Astrocyte of the spinal cord (primary cell): ENCODE data around the gene RNF40.
A peak's percentile ranks its signal among the peaks of the same experiment; 100 is the strongest.

Experiments
- DNase-seq: peaks from one replicate; pipeline ENCODE4 v3.0.0; 2011; ENCODE audit warnings: low read depth, low spot score
- H3K4me3 ChIP-seq: 2 replicates; pipeline ENCODE4 v1.5.1; 2011; ENCODE audit warnings: low read depth, mild to moderate bottlenecking, low read length, moderate library complexity
- CTCF ChIP-seq: IDR thresholded peaks from 2 replicates; pipeline ENCODE4 v1.5.1; 2012; ENCODE audit warnings: low read depth, mild to moderate bottlenecking, low read length, inconsistent platforms
- in situ Hi-C: cut with HindIII; loops from 2 replicates; pipeline ENCODE4 v1.10.0; 2017; ENCODE audit warnings: low sequenced_read_pairs

RNF40 gene

DNA sequence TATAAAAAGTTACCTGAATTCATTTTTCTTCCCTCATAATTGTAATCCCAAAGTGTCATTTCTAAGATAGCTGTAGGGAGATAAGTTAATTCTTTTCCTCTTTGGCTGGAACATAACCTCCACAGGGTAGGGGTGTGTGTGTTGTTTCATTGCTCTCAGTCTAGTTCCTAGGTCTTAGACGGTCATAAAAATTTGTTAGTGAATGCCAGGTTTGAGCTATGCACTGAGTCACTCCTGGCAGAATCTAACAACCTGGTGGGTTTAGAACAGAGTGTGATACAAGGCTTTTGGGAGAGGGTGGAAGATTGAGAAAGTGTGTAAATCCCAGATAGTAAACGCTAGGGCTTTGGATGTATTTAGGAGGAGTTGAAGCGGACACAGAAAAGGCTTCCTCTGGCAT is 14.8 kb upstream of the RNF40 start:
- TF ChIP-seq CTCF, result no peak
- peak; percentile 28 for DNase-seq
- no peak overlapping the region for H3K4me3 ChIP-seq
- in situ Hi-C loops, result no loop called here

DNA sequence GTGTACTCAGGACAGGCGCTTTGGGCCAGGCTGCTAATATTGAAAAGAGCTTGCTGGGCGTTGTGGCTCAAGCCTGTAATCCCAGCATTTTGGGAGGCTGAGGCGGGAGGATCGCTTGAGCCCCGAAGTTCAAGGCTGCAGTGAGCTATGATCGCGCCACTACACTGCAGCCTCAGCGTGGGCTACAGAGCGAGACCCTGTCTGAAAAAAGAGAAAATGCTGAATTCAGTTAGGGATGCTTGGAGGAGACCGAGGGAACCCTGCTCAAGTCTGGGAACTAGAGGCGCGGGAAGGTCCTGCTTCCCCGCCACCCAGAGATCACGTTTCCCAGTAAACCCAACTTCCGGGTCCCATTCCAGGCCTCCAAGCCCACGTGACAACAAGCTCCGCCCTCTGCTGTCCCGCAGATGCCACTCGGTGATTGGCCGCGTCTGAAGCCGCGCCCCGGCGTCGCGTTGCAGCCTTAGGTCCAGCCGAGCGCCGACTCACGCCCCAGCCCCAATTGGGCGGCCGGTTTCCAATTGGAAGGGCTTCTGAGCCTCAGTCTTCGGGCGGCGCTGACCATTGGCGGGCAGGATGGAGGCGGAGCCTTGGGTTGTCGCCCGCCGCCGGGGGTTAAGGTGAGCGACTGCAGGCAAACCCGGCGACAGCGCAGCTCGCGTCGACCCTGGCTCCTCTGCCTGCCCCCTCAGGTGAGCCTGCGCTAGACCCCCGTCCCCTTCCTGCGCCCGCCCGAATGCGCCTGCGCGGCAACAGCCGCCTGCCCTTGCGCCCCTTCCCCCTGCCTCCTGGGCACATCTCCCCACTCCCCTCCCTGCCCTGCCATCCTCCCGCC is 14.1 kb upstream of the RNF40 start, which contains the start of gene PHKG2:
TSS of gene PHKG2 (plus strand) at position 627 of the 835 bp plus-strand sequence. CDS start 396 bp downstream, outside the sequence.
- H3K4me3 ChIP-seq, result peak within 1 kb of the TSS; percentile 75
- peak; percentile 99 for DNase-seq
- no peak for TF ChIP-seq CTCF
- in situ Hi-C loops, result no loop called here

DNA sequence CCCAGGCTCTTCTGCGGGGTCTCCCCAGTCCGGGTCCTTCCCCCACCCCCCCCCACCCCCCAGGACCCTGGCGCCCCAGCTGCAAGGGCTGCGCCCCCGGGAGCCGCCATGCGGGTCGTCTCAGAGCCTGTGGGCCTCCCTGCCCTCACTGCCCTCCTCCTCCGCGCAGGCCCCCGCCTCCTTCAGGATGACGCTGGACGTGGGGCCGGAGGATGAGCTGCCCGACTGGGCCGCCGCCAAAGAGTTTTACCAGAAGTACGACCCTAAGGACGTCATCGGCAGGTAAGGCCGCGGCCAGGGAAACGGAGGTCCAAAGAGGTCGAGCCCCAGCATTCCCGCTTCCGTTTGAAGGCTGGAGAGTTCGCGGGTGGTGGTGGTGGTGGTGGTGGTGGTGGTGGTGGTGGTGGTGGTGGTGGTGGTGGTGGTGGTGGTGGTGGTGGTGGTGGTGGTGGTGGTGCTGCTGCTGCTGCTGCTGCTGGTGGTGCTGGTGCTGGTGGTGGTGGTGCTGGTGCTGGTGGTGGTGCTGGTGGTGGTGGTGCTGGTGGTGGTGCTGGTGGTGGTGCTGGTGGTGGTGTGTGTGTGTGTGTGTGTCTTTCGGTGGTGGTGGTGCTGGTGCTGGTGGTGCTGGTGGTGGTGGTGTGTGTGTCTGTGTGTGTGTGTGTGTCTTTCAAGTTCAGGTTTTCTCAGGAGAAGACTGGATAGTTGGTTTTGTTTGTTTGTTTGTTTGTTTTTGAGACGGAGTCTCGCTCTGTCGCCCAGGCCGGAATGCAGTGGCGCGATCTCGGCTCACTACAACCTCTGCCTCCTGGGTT is 13.3 kb upstream of the RNF40 start:
- DNase-seq, result peak; percentile 34
- in situ Hi-C loops, result no loop called here
- H3K4me3 ChIP-seq, result peak overlapping the region; percentile 75
- no peak for TF ChIP-seq CTCF

DNA sequence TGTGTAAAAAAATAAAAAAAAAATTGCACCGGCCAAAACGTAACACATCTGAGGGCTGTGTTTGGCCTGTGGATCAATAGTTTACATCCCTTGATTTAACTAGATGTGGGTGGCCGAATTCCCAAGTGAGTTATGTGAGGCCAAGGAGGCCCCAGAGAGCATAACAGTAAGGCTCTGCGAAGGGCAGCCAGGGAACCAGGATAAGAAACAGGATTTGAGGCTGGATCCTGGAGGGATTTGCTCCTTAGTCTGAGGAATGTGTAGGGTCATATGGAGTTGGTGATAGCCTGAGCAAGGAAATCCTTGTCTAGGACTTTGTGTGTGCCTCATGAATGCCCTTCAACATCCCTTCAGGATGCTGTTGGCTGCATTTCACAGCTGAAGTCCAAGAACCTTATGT is 11.9 kb upstream of the RNF40 start:
- no peak for TF ChIP-seq CTCF
- in situ Hi-C loops, result no loop called here
- DNase-seq, result no peak
- H3K4me3 ChIP-seq, result no peak overlapping the region

GRCh38 chr16:30750876-30751465 is 11.2 kb upstream of the RNF40 start:
- DNase-seq, result no peak
- no peak overlapping the region for H3K4me3 ChIP-seq
- TF ChIP-seq CTCF, result no peak
- in situ Hi-C loops, result no loop called here

DNA sequence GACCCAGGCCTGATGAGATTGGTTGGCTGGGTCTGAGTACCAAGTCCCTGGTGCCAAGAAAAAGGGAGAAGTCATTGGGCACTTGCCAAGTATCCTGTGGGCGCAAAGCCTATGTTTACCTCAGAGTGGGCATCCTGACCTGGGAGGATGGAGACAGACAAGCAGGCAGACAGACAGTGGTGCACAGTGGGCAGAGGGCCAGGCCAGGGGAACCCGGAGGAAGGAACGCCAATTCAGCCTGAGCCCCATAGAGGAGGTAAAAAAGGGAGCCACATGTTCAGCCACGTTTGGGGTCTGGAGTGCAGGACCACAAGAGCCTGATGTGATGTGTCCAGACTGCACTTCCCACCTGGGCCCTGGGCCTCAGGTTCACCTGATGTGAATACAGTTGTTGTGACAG is 8.5 kb upstream of the RNF40 start:
- no peak for TF ChIP-seq CTCF
- in situ Hi-C loops, result no loop called here
- DNase-seq, result no peak
- no peak overlapping the region for H3K4me3 ChIP-seq
